HFFc6 (cell line): ENCODE data around the gene OPCML. TPM values are rescaled to one million over a fixed set of nuclear protein-coding genes. Genes with fewer than 3 reads are reported as not detected.

Experiments used
- DNase-seq: peaks from one replicate; pipeline ENCODE4 v3.0.0-alpha.2; 2018
- H3K27ac Mint-ChIP-seq: 2 replicates; pipeline ENCODE4 v1.8.0; 2020; ENCODE audit warnings: mild to moderate bottlenecking, mixed read lengths
- H3K27me3 Mint-ChIP-seq: 2 replicates; pipeline ENCODE4 v1.8.0; 2021; ENCODE audit warnings: mild to moderate bottlenecking, moderate library complexity, mixed read lengths; ENCODE audit not compliant: insufficient read depth
- H3K36me3 Mint-ChIP-seq: 2 replicates; pipeline ENCODE4 v1.8.0; 2021; ENCODE audit warnings: low read depth, mixed read lengths
- H3K4me1 Mint-ChIP-seq: 2 replicates; pipeline ENCODE4 v1.8.0; 2020; ENCODE audit warnings: low read depth, mixed read lengths
- H3K4me3 Mint-ChIP-seq: 2 replicates; pipeline ENCODE4 v1.8.0; 2020; ENCODE audit warnings: mild to moderate bottlenecking, moderate library complexity, mixed read lengths
- H3K9me3 Mint-ChIP-seq: 2 replicates; pipeline ENCODE4 v1.8.0; 2020; ENCODE audit warnings: mild to moderate bottlenecking, mixed read lengths
- CTCF ChIP-seq: fragments of 200-600 bp; sonication (generic); IDR thresholded peaks from 2 replicates; pipeline ENCODE4 v1.5.0; 2021; ENCODE audit warnings: antibody characterized with exemption, mild to moderate bottlenecking
- total RNA-seq, 6 experiments: library from RNA; stranded (reverse); fragmentation: NEBNext Ultra II Directional; extraction: Animal tissue kit (Norgen Biotek cat#: 25700); gene quantifications; 2 replicates in 1 of 6; 3 replicates in 5 of 6; pipeline ENCODE4 v1.2.3, GENCODE V29; 2021

OPCML gene
- total RNA-seq, 6 experiments from 2014 or later = 0.11 to 1.7 (median 0.33) TPM

GRCh38 chr11:132604431-132604830 is 927.9 kb downstream of the OPCML start:
- H3K27ac Mint-ChIP-seq = peak overlapping the region; percentile 89
- no peaks in the 10 kb centered on the region; the same call in 1 of the 2 replicates for H3K27me3 Mint-ChIP-seq
- H3K36me3 Mint-ChIP-seq = no peaks in the 10 kb centered on the region
- no peak for TF ChIP-seq CTCF
- DNase-seq = peak; percentile 62
- peaks cover 69% of the 10 kb centered on the region for H3K4me1 Mint-ChIP-seq
- peak overlapping the region; percentile 50 for H3K4me3 Mint-ChIP-seq
- H3K9me3 Mint-ChIP-seq = no peaks in the 10 kb centered on the region

GRCh38 chr11:132601875-132602274 is 930.4 kb downstream of the OPCML start:
- peak overlapping the region; percentile 24; the same call in 1 of the 2 replicates for H3K27ac Mint-ChIP-seq
- H3K4me3 Mint-ChIP-seq = no peak overlapping the region
- peaks cover 62% of the 10 kb centered on the region for H3K4me1 Mint-ChIP-seq
- H3K36me3 Mint-ChIP-seq = no peaks in the 10 kb centered on the region
- peak; percentile 28 for DNase-seq
- TF ChIP-seq CTCF = no peak
- no peaks in the 10 kb centered on the region; the same call in 1 of the 2 replicates for H3K27me3 Mint-ChIP-seq
- no peaks in the 10 kb centered on the region for H3K9me3 Mint-ChIP-seq

GRCh38 chr11:132595711-132596134 is 936.6 kb downstream of the OPCML start:
- H3K9me3 Mint-ChIP-seq = no peaks in the 10 kb centered on the region; the same call in 1 of the 2 replicates
- TF ChIP-seq CTCF = no peak
- no peak for DNase-seq
- peaks cover 18% of the 10 kb centered on the region for H3K4me1 Mint-ChIP-seq
- no peak overlapping the region for H3K27ac Mint-ChIP-seq
- no peaks in the 10 kb centered on the region; the same call in 1 of the 2 replicates for H3K36me3 Mint-ChIP-seq
- no peak overlapping the region for H3K4me3 Mint-ChIP-seq
- H3K27me3 Mint-ChIP-seq = peaks cover 3% of the 10 kb centered on the region

- Mint-ChIP-seq H3K9me3 (no peaks in the 10 kb centered on the region; the same call in 1 of the 2 replicates), H3K27me3 (peaks cover 3% of the 10 kb centered on the region), H3K36me3 (no peaks in the 10 kb centered on the region; the same call in 1 of the 2 replicates), H3K4me1 (peaks cover 18% of the 10 kb centered on the region), H3K27ac (no peak overlapping the region), H3K4me3 (no peak overlapping the region)
- TF ChIP-seq CTCF = no peak
- no peak for DNase-seq
Measured at GRCh38 chr11:132595246-132595645, 937.1 kb downstream of the OPCML start.

- DNase-seq = no peak
- Mint-ChIP-seq H3K4me3 (no peak overlapping the region), H3K27me3 (peaks cover 3% of the 10 kb centered on the region), H3K4me1 (peaks cover 32% of the 10 kb centered on the region; the same call in 1 of the 2 replicates), H3K36me3 (no peaks in the 10 kb centered on the region; the same call in 1 of the 2 replicates), H3K27ac (no peak overlapping the region), H3K9me3 (no peaks in the 10 kb centered on the region; the same call in 1 of the 2 replicates)
- TF ChIP-seq CTCF = no peak
Measured at GRCh38 chr11:132590986-132591385, 941.3 kb downstream of the OPCML start.
